WTC11 (cell line): Measurements from ENCODE around the gene ROBO1. TPM values are rescaled to one million over a fixed set of nuclear protein-coding genes. Genes with fewer than 3 reads are reported as not detected.

Experiments used
- ATAC-seq: fragments of 200-7000 bp; cut with Tn5 transposase; 2 replicates; pipeline ENCODE4 v1.10.0; 2021; ENCODE audit warnings: mild to moderate bottlenecking, moderate library complexity
- CTCF ChIA-PET: fragments of 300-600 bp; sonication (Branson Sonifier 250); formaldehyde crosslinking; loops from one replicate; lab custom pipeline; 2021; ENCODE audit warnings: antibody characterized with exemption; lab: Charles Lee
- POLR2A ChIA-PET: fragments of 350-600 bp; sonication (Branson Sonifier 250); formaldehyde crosslinking; loops from one replicate; lab custom pipeline; 2021; ENCODE audit warnings: antibody characterized with exemption; lab: Charles Lee
- DNase-seq: peaks from one replicate; pipeline ENCODE4 v3.0.0; 2021; ENCODE audit warnings: low spot score
- H3K27ac Mint-ChIP-seq: 2 replicates; pipeline ENCODE4 v1.8.0; 2021; ENCODE audit warnings: mixed read lengths
- H3K27me3 Mint-ChIP-seq: 2 replicates; pipeline ENCODE4 v1.8.0; 2021; ENCODE audit warnings: low read depth, mild to moderate bottlenecking, moderate library complexity, mixed read lengths
- H3K36me3 Mint-ChIP-seq: 2 replicates; pipeline ENCODE4 v1.8.0; 2021; ENCODE audit warnings: mixed read lengths
- H3K4me1 Mint-ChIP-seq: 2 replicates; pipeline ENCODE4 v1.8.0; 2022; ENCODE audit warnings: mixed read lengths
- H3K4me3 Mint-ChIP-seq: 2 replicates; pipeline ENCODE4 v1.8.0; 2021; ENCODE audit warnings: mild to moderate bottlenecking, moderate library complexity, mixed read lengths
- H3K9me3 Mint-ChIP-seq: 2 replicates; pipeline ENCODE4 v1.8.0; 2021; ENCODE audit warnings: mixed read lengths
- CBFB ChIP-seq: sonication (generic); formaldehyde crosslinking; IDR thresholded peaks from 2 replicates; pipeline ENCODE4 v1.8.1; 2022; ENCODE audit warnings: mild to moderate bottlenecking, low read depth, missing genetic modification reagents
- CREB1 ChIP-seq: sonication (generic); formaldehyde crosslinking; IDR thresholded peaks from 2 replicates; pipeline ENCODE4 v1.8.0; 2023; ENCODE audit warnings: mild to moderate bottlenecking, missing genetic modification reagents
- CREM ChIP-seq: sonication (generic); formaldehyde crosslinking; IDR thresholded peaks from 2 replicates; pipeline ENCODE4 v1.8.1; 2022; ENCODE audit warnings: mild to moderate bottlenecking, missing genetic modification reagents, moderate library complexity
- ESRRA ChIP-seq: sonication (generic); formaldehyde crosslinking; IDR thresholded peaks from 2 replicates; pipeline ENCODE4 v1.8.1; 2022; ENCODE audit warnings: mild to moderate bottlenecking, missing genetic modification reagents, borderline replicate concordance
- FOXJ3 ChIP-seq: sonication (generic); formaldehyde crosslinking; IDR thresholded peaks from 2 replicates; pipeline ENCODE4 v1.9.0; 2021; ENCODE audit warnings: missing genetic modification reagents, mild to moderate bottlenecking, borderline replicate concordance
- FOXP1 ChIP-seq: sonication (generic); formaldehyde crosslinking; IDR thresholded peaks from 2 replicates; pipeline ENCODE4 v1.8.0; 2022; ENCODE audit warnings: missing genetic modification reagents, mild to moderate bottlenecking, moderate library complexity, borderline replicate concordance
- GABPB1 ChIP-seq: sonication (generic); formaldehyde crosslinking; IDR thresholded peaks from 2 replicates; pipeline ENCODE4 v1.8.1; 2023; ENCODE audit warnings: mild to moderate bottlenecking, missing genetic modification reagents
- MYBL2 ChIP-seq: sonication (generic); formaldehyde crosslinking; IDR thresholded peaks from 2 replicates; pipeline ENCODE4 v1.8.1; 2023; ENCODE audit warnings: mild to moderate bottlenecking, moderate library complexity, missing genetic modification reagents
- NR1H2 ChIP-seq: sonication (generic); formaldehyde crosslinking; IDR thresholded peaks from 2 replicates; pipeline ENCODE4 v1.9.0; 2021; ENCODE audit warnings: mild to moderate bottlenecking, moderate library complexity, missing genetic modification reagents
- TEAD4 ChIP-seq: sonication (generic); formaldehyde crosslinking; IDR thresholded peaks from 2 replicates; pipeline ENCODE4 v1.8.0; 2022; ENCODE audit warnings: mild to moderate bottlenecking, missing genetic modification reagents
- ZNF416 ChIP-seq: fragments of 250-450 bp; sonication (Bioruptor Pico); IDR thresholded peaks from 2 replicates; pipeline ENCODE4 v1.9.0; 2021; ENCODE audit warnings: mild to moderate bottlenecking, inconsistent platforms
- ZNF423 ChIP-seq: fragments of 250-450 bp; sonication (Bioruptor Pico); IDR thresholded peaks from 2 replicates; pipeline ENCODE4 v2.1.2; 2022; ENCODE audit warnings: mild to moderate bottlenecking, moderate library complexity
- total RNA-seq: library from RNA; stranded (reverse); gene quantifications from 3 replicates; pipeline ENCODE4 v1.2.3, GENCODE V29; 2021
- TF ChIP-seq, protein P1 (sequence below): sonication (generic); formaldehyde crosslinking; IDR thresholded peaks from 2 replicates; pipeline ENCODE4 v1.8.1; 2023; ENCODE audit warnings: mild to moderate bottlenecking, missing genetic modification reagents, moderate library complexity
- TF ChIP-seq, protein P2 (sequence below): sonication (generic); formaldehyde crosslinking; conservative IDR thresholded peaks from 2 replicates; pipeline ENCODE4 v1.8.1; 2022; ENCODE audit warnings: mild to moderate bottlenecking, missing genetic modification reagents
- TF ChIP-seq, protein P3 (sequence below): sonication (generic); formaldehyde crosslinking; IDR thresholded peaks from 2 replicates; pipeline ENCODE4 v1.8.1; 2022; ENCODE audit warnings: low read depth, missing genetic modification reagents, borderline replicate concordance
- TF ChIP-seq, protein P4 (sequence below): sonication (generic); formaldehyde crosslinking; IDR thresholded peaks from 2 replicates; pipeline ENCODE4 v1.8.1; 2022; ENCODE audit warnings: low read depth, mild to moderate bottlenecking, moderate library complexity, missing genetic modification reagents, borderline replicate concordance
- TF ChIP-seq, protein P5 (sequence below): sonication (generic); formaldehyde crosslinking; IDR thresholded peaks from 2 replicates; pipeline ENCODE4 v1.8.0; 2022; ENCODE audit warnings: mild to moderate bottlenecking, missing genetic modification reagents
- TF ChIP-seq, protein P6 (sequence below): sonication (generic); formaldehyde crosslinking; IDR thresholded peaks from 2 replicates; pipeline ENCODE4 v1.8.1; 2022; ENCODE audit warnings: missing genetic modification reagents, borderline replicate concordance
- TF ChIP-seq, protein P7 (sequence below): sonication (generic); formaldehyde crosslinking; IDR thresholded peaks from 2 replicates; pipeline ENCODE4 v1.8.1; 2023; ENCODE audit warnings: mild to moderate bottlenecking, missing genetic modification reagents
- TF ChIP-seq, protein P8 (sequence below): sonication (generic); formaldehyde crosslinking; IDR thresholded peaks from 2 replicates; pipeline ENCODE4 v1.8.0; 2023; ENCODE audit warnings: missing genetic modification reagents, mild to moderate bottlenecking, borderline replicate concordance

The ROBO1 gene
- total RNA-seq, 1 experiment from 2014 or later: 90.9 TPM

DNA sequence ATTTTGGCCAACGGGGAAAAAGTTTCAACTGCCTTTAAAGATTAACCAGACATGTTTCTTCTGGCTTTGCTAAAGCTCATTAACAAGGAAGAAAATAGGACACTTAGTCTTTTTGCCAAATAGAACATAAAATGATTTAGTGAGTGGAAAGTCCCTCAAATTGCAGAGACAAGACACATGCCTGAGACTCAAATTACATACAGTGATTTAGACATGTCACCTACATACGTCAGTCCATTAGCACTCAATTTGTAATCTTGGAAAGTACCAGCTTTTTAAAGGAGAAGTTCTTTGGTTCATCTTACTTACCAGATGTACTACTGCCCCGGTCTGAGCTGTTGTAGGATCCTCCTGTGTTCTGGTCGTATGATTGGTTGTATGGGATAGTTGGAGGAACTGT, 1134.2 kb downstream of the ROBO1 start (continued):
- TF ChIP-seq NR1H2: no peak
- TF ChIP-seq ZNF423 (CRISPR knock-in tag): no peak
- no peak for TF ChIP-seq ZNF416
- TF ChIP-seq FOXP1 (CRISPR knock-in tag): no peak

DNA sequence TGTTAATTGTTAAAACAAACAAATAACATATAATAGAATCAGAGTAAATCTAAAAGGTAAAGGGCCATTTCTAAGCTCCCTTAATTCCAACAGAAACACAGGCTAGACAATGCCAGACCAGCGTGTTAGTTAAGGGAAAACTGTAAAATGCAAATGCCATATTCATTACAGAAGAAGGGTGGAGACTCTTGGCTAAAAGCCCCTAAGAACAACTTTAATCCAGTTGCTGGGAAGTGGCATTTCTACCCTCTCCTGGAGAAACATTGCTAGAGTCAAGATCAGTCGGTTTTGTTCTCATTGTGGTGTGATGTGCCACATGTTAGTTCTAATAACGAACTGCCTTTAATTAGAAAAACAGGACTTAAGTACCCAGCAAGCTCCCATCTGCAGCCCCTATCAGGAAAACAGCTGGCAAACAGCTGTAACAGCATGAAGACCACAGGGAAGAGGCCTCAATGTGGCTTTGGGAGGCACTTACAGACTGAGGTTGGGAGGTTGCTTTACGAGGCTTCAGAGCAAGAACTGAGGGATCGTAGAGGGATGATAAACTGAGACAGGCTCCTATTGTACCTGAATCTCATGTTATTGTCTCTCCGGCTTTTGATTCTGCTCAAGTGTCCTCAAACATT, 1134.8 kb downstream of the ROBO1 start:
- ChIA-PET POLR2A (no interaction called here), CTCF (interaction anchor here (1.3 kb wide), 1 partner anchor 13 kb away, joined by 4 read pairs; no protein-coding TSS in a partner anchor)
- H3K4me1 Mint-ChIP-seq: no peaks in the 10 kb centered on the region
- TF ChIP-seq FOXJ3 (CRISPR knock-in tag) (no peak), TEAD4 (CRISPR knock-in tag) (no peak), ESRRA (no peak), GABPB1 (CRISPR knock-in tag) (no peak), MYBL2 (CRISPR knock-in tag) (no peak), CREB1 (CRISPR knock-in tag) (no peak), CREM (CRISPR knock-in tag) (no peak)
- TF ChIP-seq, protein P1, sequence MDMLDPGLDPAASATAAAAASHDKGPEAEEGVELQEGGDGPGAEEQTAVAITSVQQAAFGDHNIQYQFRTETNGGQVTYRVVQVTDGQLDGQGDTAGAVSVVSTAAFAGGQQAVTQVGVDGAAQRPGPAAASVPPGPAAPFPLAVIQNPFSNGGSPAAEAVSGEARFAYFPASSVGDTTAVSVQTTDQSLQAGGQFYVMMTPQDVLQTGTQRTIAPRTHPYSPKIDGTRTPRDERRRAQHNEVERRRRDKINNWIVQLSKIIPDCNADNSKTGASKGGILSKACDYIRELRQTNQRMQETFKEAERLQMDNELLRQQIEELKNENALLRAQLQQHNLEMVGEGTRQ: no peak
- TF ChIP-seq, protein P2, sequence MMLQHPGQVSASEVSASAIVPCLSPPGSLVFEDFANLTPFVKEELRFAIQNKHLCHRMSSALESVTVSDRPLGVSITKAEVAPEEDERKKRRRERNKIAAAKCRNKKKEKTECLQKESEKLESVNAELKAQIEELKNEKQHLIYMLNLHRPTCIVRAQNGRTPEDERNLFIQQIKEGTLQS (CRISPR knock-in tag): no peak
- TF ChIP-seq, protein P3, sequence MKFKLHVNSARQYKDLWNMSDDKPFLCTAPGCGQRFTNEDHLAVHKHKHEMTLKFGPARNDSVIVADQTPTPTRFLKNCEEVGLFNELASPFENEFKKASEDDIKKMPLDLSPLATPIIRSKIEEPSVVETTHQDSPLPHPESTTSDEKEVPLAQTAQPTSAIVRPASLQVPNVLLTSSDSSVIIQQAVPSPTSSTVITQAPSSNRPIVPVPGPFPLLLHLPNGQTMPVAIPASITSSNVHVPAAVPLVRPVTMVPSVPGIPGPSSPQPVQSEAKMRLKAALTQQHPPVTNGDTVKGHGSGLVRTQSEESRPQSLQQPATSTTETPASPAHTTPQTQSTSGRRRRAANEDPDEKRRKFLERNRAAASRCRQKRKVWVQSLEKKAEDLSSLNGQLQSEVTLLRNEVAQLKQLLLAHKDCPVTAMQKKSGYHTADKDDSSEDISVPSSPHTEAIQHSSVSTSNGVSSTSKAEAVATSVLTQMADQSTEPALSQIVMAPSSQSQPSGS: no peak
- TF ChIP-seq, protein P4, sequence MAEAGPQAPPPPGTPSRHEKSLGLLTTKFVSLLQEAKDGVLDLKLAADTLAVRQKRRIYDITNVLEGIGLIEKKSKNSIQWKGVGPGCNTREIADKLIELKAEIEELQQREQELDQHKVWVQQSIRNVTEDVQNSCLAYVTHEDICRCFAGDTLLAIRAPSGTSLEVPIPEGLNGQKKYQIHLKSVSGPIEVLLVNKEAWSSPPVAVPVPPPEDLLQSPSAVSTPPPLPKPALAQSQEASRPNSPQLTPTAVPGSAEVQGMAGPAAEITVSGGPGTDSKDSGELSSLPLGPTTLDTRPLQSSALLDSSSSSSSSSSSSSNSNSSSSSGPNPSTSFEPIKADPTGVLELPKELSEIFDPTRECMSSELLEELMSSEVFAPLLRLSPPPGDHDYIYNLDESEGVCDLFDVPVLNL (CRISPR knock-in tag): no peak
- TF ChIP-seq, protein P5, sequence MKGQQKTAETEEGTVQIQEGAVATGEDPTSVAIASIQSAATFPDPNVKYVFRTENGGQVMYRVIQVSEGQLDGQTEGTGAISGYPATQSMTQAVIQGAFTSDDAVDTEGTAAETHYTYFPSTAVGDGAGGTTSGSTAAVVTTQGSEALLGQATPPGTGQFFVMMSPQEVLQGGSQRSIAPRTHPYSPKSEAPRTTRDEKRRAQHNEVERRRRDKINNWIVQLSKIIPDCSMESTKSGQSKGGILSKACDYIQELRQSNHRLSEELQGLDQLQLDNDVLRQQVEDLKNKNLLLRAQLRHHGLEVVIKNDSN (CRISPR knock-in tag): no peak
- DNase-seq (no peak), ATAC-seq (no peak)
- H3K27me3 Mint-ChIP-seq: no peaks in the 10 kb centered on the region
- H3K27ac Mint-ChIP-seq: no peak overlapping the region
- H3K9me3 Mint-ChIP-seq: no peaks in the 10 kb centered on the region
- H3K4me3 Mint-ChIP-seq: no peak overlapping the region
- H3K36me3 Mint-ChIP-seq: peaks cover 28% of the 10 kb centered on the region

DNA sequence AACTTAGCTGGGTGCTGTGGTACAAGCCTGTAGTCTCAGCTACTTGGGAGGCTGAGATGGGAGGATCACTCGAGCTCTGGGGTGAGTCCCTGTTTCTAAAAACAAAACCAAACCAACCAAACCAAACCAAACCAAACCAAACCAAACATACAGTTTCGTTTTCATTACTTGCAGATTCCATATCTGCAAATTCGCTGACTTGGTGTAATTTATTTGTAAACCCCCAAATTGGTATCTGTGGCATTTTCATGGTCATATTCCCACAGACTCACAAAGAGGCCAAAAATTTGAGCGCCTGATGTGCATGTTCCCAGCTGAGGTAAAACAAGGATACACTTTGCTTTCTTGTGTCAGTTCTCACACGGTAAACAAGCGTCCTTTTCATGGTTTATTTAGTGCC, 1138.3 kb downstream of the ROBO1 start:
- ChIA-PET POLR2A (no interaction called here), CTCF (no interaction called here)
- TF ChIP-seq ZNF416 (no peak), CBFB (no peak)
- TF ChIP-seq, protein P6, sequence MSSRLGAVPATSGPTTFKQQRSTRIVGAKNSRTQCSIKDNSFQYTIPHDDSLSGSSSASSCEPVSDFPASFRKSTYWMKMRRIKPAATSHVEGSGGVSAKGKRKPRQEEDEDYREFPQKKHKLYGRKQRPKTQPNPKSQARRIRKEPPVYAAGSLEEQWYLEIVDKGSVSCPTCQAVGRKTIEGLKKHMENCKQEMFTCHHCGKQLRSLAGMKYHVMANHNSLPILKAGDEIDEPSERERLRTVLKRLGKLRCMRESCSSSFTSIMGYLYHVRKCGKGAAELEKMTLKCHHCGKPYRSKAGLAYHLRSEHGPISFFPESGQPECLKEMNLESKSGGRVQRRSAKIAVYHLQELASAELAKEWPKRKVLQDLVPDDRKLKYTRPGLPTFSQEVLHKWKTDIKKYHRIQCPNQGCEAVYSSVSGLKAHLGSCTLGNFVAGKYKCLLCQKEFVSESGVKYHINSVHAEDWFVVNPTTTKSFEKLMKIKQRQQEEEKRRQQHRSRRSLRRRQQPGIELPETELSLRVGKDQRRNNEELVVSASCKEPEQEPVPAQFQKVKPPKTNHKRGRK (CRISPR knock-in tag): no peak
- TF ChIP-seq, protein P7, sequence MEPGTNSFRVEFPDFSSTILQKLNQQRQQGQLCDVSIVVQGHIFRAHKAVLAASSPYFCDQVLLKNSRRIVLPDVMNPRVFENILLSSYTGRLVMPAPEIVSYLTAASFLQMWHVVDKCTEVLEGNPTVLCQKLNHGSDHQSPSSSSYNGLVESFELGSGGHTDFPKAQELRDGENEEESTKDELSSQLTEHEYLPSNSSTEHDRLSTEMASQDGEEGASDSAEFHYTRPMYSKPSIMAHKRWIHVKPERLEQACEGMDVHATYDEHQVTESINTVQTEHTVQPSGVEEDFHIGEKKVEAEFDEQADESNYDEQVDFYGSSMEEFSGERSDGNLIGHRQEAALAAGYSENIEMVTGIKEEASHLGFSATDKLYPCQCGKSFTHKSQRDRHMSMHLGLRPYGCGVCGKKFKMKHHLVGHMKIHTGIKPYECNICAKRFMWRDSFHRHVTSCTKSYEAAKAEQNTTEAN: no peak
- TF ChIP-seq, protein P5 (CRISPR knock-in tag): no peak
- TF ChIP-seq, protein P8, sequence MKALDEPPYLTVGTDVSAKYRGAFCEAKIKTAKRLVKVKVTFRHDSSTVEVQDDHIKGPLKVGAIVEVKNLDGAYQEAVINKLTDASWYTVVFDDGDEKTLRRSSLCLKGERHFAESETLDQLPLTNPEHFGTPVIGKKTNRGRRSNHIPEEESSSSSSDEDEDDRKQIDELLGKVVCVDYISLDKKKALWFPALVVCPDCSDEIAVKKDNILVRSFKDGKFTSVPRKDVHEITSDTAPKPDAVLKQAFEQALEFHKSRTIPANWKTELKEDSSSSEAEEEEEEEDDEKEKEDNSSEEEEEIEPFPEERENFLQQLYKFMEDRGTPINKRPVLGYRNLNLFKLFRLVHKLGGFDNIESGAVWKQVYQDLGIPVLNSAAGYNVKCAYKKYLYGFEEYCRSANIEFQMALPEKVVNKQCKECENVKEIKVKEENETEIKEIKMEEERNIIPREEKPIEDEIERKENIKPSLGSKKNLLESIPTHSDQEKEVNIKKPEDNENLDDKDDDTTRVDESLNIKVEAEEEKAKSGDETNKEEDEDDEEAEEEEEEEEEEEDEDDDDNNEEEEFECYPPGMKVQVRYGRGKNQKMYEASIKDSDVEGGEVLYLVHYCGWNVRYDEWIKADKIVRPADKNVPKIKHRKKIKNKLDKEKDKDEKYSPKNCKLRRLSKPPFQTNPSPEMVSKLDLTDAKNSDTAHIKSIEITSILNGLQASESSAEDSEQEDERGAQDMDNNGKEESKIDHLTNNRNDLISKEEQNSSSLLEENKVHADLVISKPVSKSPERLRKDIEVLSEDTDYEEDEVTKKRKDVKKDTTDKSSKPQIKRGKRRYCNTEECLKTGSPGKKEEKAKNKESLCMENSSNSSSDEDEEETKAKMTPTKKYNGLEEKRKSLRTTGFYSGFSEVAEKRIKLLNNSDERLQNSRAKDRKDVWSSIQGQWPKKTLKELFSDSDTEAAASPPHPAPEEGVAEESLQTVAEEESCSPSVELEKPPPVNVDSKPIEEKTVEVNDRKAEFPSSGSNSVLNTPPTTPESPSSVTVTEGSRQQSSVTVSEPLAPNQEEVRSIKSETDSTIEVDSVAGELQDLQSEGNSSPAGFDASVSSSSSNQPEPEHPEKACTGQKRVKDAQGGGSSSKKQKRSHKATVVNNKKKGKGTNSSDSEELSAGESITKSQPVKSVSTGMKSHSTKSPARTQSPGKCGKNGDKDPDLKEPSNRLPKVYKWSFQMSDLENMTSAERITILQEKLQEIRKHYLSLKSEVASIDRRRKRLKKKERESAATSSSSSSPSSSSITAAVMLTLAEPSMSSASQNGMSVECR (CRISPR knock-in tag): no peak
- TF ChIP-seq, protein P2 (CRISPR knock-in tag): no peak

More for the DNA sequence above, 1138.3 kb downstream of the ROBO1 start:
- Mint-ChIP-seq H3K9me3 (no peaks in the 10 kb centered on the region), H3K27me3 (no peaks in the 10 kb centered on the region), H3K36me3 (peaks cover 39% of the 10 kb centered on the region), H3K4me1 (no peaks in the 10 kb centered on the region), H3K27ac (no peak overlapping the region), H3K4me3 (no peak overlapping the region)
- no peak for DNase-seq
- no peak for ATAC-seq
